H1 (cell line): ENCODE results near the gene ZMIZ1. TPM values are rescaled to one million over a fixed set of nuclear protein-coding genes. Genes with fewer than 3 reads are reported as not detected.

Experiments used
- GABPA ChIP-seq: IDR thresholded peaks from 2 replicates; pipeline ENCODE4 v1.6.1; 2011; ENCODE audit warnings: mild to moderate bottlenecking, low read length, moderate library complexity, borderline replicate concordance; ENCODE audit not compliant: insufficient read depth
- SIN3A ChIP-seq, 2 experiments: IDR thresholded peaks in 1 of 2; conservative IDR thresholded peaks in 1 of 2; 2 replicates each; pipeline ENCODE4 v1.6.1; 2011 to 2012; ENCODE audit warnings: low read length in 2 of 2, improper control_type of control experiment in 1 of 2, low read depth in 1 of 2, mild to moderate bottlenecking in 1 of 2
- YY1 ChIP-seq: IDR thresholded peaks from 2 replicates; pipeline ENCODE4 v1.6.1; 2011; ENCODE audit warnings: low read depth, mild to moderate bottlenecking, low read length
- polyA plus RNA-seq, 7 experiments: library from polyadenylated mRNA; depleted of rRNA in 3 of 7; stranded (reverse) in 5 of 7; unstranded in 2 of 7; fragments of >200 nt in 5 of 7; fragments of 200-250 nt in 2 of 7; gene quantifications; 1 replicate in 5 of 7; 2 replicates in 1 of 7; 4 replicates in 1 of 7; pipeline versions ENCODE4 v1.2.1 to v1.2.3, GENCODE V29; 2011 to 2013; ENCODE audit warnings: missing spikeins in 2 of 7, mixed read lengths in 2 of 7
- total RNA-seq: library from RNA; stranded (reverse); fragmentation: NEBNext Ultra II Directional; extraction: Animal tissue kit (Norgen Biotek cat#: 25700); gene quantifications from 2 replicates; pipeline ENCODE4 v1.2.1, GENCODE V29; 2021
- TF ChIP-seq, protein P1 (sequence below), 3 experiments: IDR thresholded peaks; 1 replicate in 2 of 3; 2 replicates in 1 of 3; pipeline versions ENCODE4 v1.5.1 to v1.6.1; 2011; ENCODE audit warnings: low read length in 3 of 3, mild to moderate bottlenecking in 3 of 3, inconsistent platforms in 2 of 3, low read depth in 1 of 3, moderate library complexity in 1 of 3; ENCODE audit not compliant: insufficient read depth in 1 of 3; ENCODE audit errors: control extremely low read depth in 1 of 3

ZMIZ1 gene
- total and polyA plus RNA-seq, 2 of the 8 experiments (the other 6 are each of a cell fraction or from before 2014, with no cell fraction given): 8.1 to 28.0 TPM

DNA sequence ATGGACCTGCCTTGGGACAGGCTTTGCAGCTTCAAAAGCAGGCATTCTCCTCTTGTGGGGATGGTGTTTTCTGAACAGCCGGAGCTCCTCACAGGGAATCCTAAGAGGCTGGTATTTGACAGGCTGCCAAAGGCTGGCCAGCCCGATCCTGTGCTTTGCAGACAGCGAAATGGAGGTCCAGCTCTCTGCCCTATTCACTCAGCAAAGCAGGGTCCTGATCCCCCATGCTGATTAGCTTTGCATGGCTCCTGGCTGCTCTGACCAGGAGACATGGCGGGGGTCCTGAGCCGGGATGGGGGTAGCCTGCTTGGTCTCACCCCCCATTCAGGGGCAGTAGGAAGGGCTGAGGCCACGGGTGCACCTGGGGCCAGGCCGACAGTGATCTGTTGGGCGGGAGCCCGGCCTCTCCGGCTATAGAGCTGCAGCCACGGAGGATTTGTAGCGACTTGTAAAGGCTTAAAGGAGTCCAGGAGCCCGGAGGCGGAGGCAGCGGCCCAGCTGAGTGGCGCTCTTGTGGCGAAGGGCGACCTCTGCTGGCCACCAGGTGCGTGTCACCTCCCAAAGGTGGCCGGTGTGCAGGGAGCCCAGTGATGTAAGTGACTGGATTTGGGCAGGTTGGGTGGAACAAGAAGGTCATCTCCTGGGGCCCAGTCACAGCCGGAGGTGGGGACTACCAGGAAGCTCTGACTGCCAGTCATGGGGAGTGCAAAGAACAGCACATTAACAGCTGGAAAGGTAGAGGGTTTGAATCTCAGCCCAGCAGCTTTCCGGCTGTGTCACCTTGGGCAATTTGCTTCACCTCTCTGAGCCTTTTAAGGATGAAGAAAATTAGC is 126.5 kb downstream of the ZMIZ1 start (continued):
- TF ChIP-seq YY1 (peak; percentile 41; the same call in 1 of the 2 replicates), GABPA (peak; percentile 58; the same call in 1 of the 2 replicates), SIN3A (conservative IDR thresholded peaks at IDR 0.05 in 1 of 2, IDR thresholded peaks at IDR 0.05 in 1 of 2; ENCODE audit: low read depth in 1 of 2, low read length in 2 of 2) (peak in 1 of 2 experiments; percentile 66; a peak in 1 of 4 replicates)
- TF ChIP-seq, protein P1, sequence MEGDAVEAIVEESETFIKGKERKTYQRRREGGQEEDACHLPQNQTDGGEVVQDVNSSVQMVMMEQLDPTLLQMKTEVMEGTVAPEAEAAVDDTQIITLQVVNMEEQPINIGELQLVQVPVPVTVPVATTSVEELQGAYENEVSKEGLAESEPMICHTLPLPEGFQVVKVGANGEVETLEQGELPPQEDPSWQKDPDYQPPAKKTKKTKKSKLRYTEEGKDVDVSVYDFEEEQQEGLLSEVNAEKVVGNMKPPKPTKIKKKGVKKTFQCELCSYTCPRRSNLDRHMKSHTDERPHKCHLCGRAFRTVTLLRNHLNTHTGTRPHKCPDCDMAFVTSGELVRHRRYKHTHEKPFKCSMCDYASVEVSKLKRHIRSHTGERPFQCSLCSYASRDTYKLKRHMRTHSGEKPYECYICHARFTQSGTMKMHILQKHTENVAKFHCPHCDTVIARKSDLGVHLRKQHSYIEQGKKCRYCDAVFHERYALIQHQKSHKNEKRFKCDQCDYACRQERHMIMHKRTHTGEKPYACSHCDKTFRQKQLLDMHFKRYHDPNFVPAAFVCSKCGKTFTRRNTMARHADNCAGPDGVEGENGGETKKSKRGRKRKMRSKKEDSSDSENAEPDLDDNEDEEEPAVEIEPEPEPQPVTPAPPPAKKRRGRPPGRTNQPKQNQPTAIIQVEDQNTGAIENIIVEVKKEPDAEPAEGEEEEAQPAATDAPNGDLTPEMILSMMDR (IDR thresholded peaks at IDR 0.05; ENCODE audit: control extremely low read depth in 1 of 3, insufficient read depth in 1 of 3, low read depth in 1 of 3, low read length in 3 of 3): peak; percentile 92 to 98 (median 95)
- TF ChIP-seq, all 59 proteins: peak for 8
